Suprapubic skin (tissue), 4 donors: ENCODE data around the gene NEB. TPM values are rescaled to one million over a fixed set of nuclear protein-coding genes. Genes with fewer than 3 reads are reported as not detected.
"Not testable (repeated sequence)": the region's sequence is repeated elsewhere in the genome, so short reads cannot be mapped to it uniquely, and the experiment has no call there.

ENCODE experiments used
- DNase-seq, 2 donors: peaks; one replicate each; pipeline ENCODE4 v3.0.0-alpha.2; 2019; ENCODE audit warnings: low spot score in 2 of 2
- H3K27ac ChIP-seq: fragments of 200-600 bp; sonication (generic); one replicate; pipeline ENCODE4 v1.5.1; 2019
- H3K27me3 ChIP-seq: fragments of 200-600 bp; sonication (generic); one replicate; pipeline ENCODE4 v1.5.1; 2019
- H3K36me3 ChIP-seq: fragments of 200-600 bp; sonication (generic); one replicate; pipeline ENCODE4 v1.5.1; 2019
- H3K4me1 ChIP-seq: fragments of 200-600 bp; sonication (generic); one replicate; pipeline ENCODE4 v1.5.1; 2019
- H3K4me3 ChIP-seq: fragments of 200-600 bp; sonication (generic); one replicate; pipeline ENCODE4 v1.5.1; 2019; ENCODE audit warnings: mild to moderate bottlenecking
- H3K9me3 ChIP-seq: fragments of 200-600 bp; sonication (generic); one replicate; pipeline ENCODE4 v1.5.1; 2019
- CTCF ChIP-seq, 2 donors: fragments of 200-600 bp in 1 of 2; fragments of 450-650 bp in 1 of 2; sonication (generic) in 1 of 2; IDR thresholded peaks; one replicate each; pipeline ENCODE4 v1.5.1; 2016 to 2019; ENCODE audit warnings: antibody characterized with exemption in 2 of 2, mild to moderate bottlenecking in 1 of 2, moderate library complexity in 1 of 2
- EP300 ChIP-seq: sonication (generic); formaldehyde crosslinking; IDR thresholded peaks from one replicate; pipeline ENCODE4 v1.6.1; 2017; ENCODE audit warnings: antibody characterized with exemption
- POLR2A ChIP-seq, 2 donors: fragments of 450-650 bp; IDR thresholded peaks; one replicate each; pipeline ENCODE4 v1.6.1; 2017; ENCODE audit warnings: antibody characterized with exemption in 2 of 2, mild to moderate bottlenecking in 2 of 2, moderate library complexity in 2 of 2
- POLR2AphosphoS5 ChIP-seq, 3 donors: sonication (generic); formaldehyde crosslinking; IDR thresholded peaks; one replicate each; pipeline ENCODE4 v1.6.1; 2017; ENCODE audit warnings: antibody characterized with exemption in 3 of 3
- WGBS: methylation state at CpG from one replicate; pipeline ENCODE4 v1.1.5; 2018; 5-methylcytosine and 5-hydroxymethylcytosine counted together
- total RNA-seq, 4 donors: library from RNA; depleted of rRNA; stranded (reverse); fragments of >200 nt; gene quantifications; one replicate each; pipeline ENCODE4 v1.1.0, GENCODE V29; 2016

The NEB gene
- total RNA-seq, 4 donors from 2014 or later: 5.4 to 19.1 (median 7.4) TPM

- no peaks in the 10 kb centered on the region for H3K27me3 ChIP-seq
- H3K36me3 ChIP-seq: no peaks in the 10 kb centered on the region
- no peak overlapping the region for H3K4me3 ChIP-seq
- H3K27ac ChIP-seq: no peak overlapping the region
- no peaks in the 10 kb centered on the region for H3K9me3 ChIP-seq
- TF ChIP-seq EP300: peak; percentile 54
- TF ChIP-seq POLR2A (IDR thresholded peaks at IDR 0.05): no peak
- H3K4me1 ChIP-seq: peaks cover 4% of the 10 kb centered on the region
- no peak for DNase-seq
- WGBS: 23% methylated on average over 3 of the region's 3 CpGs
Observed at GRCh38 chr2:151560289-151560688, 174.0 kb downstream of the NEB start.

GRCh38 chr2:151559431-151559830 lies 174.8 kb downstream of the NEB start:
- WGBS: 97% methylated on average over 2 of the region's 2 CpGs
- H3K36me3 ChIP-seq, H3K9me3 ChIP-seq, H3K27me3 ChIP-seq, DNase-seq, H3K4me1 ChIP-seq, H3K4me3 ChIP-seq, H3K27ac ChIP-seq: not testable (repeated sequence)

- H3K4me1 ChIP-seq, H3K9me3 ChIP-seq, H3K36me3 ChIP-seq, H3K4me3 ChIP-seq, H3K27ac ChIP-seq, DNase-seq, H3K27me3 ChIP-seq: not testable (repeated sequence)
- WGBS: 73% methylated on average over 2 of the region's 2 CpGs
Observed at GRCh38 chr2:151557883-151558282, 176.4 kb downstream of the NEB start.

GRCh38 chr2:151556121-151556520 lies 178.2 kb downstream of the NEB start:
- no peak overlapping the region for H3K4me3 ChIP-seq
- H3K27ac ChIP-seq: no peak overlapping the region
- no peaks in the 10 kb centered on the region for H3K36me3 ChIP-seq
- TF ChIP-seq POLR2A (IDR thresholded peaks at IDR 0.05) (no peak), POLR2AphosphoS5 (IDR thresholded peaks at IDR 0.05) (no peak), CTCF (IDR thresholded peaks at IDR 0.05) (no peak), EP300 (no peak)
- no peaks in the 10 kb centered on the region for H3K27me3 ChIP-seq
- no peak for DNase-seq
- peaks cover 4% of the 10 kb centered on the region for H3K4me1 ChIP-seq
- no peaks in the 10 kb centered on the region for H3K9me3 ChIP-seq

GRCh38 chr2:151552287-151552686 lies 182.0 kb downstream of the NEB start:
- 80% methylated on average over 5 of the region's 5 CpGs for whole genome bisulfite sequencing

GRCh38 chr2:151551556-151551955 lies 182.7 kb downstream of the NEB start:
- no peaks in the 10 kb centered on the region for H3K36me3 ChIP-seq
- WGBS: 81% methylated on average over 5 of the region's 5 CpGs
- TF ChIP-seq POLR2AphosphoS5 (IDR thresholded peaks at IDR 0.05) (no peak), POLR2A (IDR thresholded peaks at IDR 0.05) (no peak), EP300 (no peak), CTCF (IDR thresholded peaks at IDR 0.05) (no peak)
- H3K27ac ChIP-seq: no peak overlapping the region
- no peaks in the 10 kb centered on the region for H3K9me3 ChIP-seq
- no peaks in the 10 kb centered on the region for H3K4me1 ChIP-seq
- no peak for DNase-seq
- H3K4me3 ChIP-seq: no peak overlapping the region
- H3K27me3 ChIP-seq: no peaks in the 10 kb centered on the region

More at GRCh38 chr2:151552287-151552686, 182.0 kb downstream of the NEB start:
- no peak overlapping the region for H3K27ac ChIP-seq
- no peaks in the 10 kb centered on the region for H3K36me3 ChIP-seq
- no peaks in the 10 kb centered on the region for H3K9me3 ChIP-seq
- no peak for DNase-seq
- TF ChIP-seq POLR2A (IDR thresholded peaks at IDR 0.05) (no peak), POLR2AphosphoS5 (IDR thresholded peaks at IDR 0.05) (no peak), CTCF (IDR thresholded peaks at IDR 0.05) (no peak), EP300 (no peak)
- no peak overlapping the region for H3K4me3 ChIP-seq
- H3K4me1 ChIP-seq: no peaks in the 10 kb centered on the region
- H3K27me3 ChIP-seq: no peaks in the 10 kb centered on the region

- TF ChIP-seq EP300 (no peak), POLR2A (IDR thresholded peaks at IDR 0.05) (no peak), POLR2AphosphoS5 (IDR thresholded peaks at IDR 0.05) (no peak), CTCF (IDR thresholded peaks at IDR 0.05) (no peak)
- Histone ChIP-seq H3K27ac (no peak overlapping the region), H3K9me3 (no peaks in the 10 kb centered on the region), H3K4me3 (no peak overlapping the region), H3K36me3 (no peaks in the 10 kb centered on the region), H3K4me1 (no peaks in the 10 kb centered on the region), H3K27me3 (no peaks in the 10 kb centered on the region)
- 87% methylated on average over 2 of the region's 2 CpGs for WGBS
- no peak for DNase-seq
Observed at GRCh38 chr2:151549191-151549590, 185.1 kb downstream of the NEB start.
